Caki2 (cell line): Measurements from ENCODE around the gene PLCE1. TPM values are rescaled to one million over a fixed set of nuclear protein-coding genes. Genes with fewer than 3 reads are reported as not detected.
A peak's percentile ranks its signal among the peaks of the same experiment; 100 is the strongest.
"Not testable (repeated sequence)": the region's sequence is repeated elsewhere in the genome, so short reads cannot be mapped to it uniquely, and the experiment has no call there.

ENCODE experiments used
- DNase-seq: peaks from one replicate; pipeline ENCODE4 v3.0.0-alpha.2; 2015; ENCODE audit warnings: low read depth
- in situ Hi-C: cut with HindIII; loops from 2 replicates; pipeline ENCODE4 v1.10.0; 2016; ENCODE audit warnings: low sequenced_read_pairs, low pct_unique_long_range_greater_than_20kb, mixed read lengths
- total RNA-seq: library from RNA; depleted of rRNA; stranded (reverse); fragments of >200 nt; shearing (Covaris generic); gene quantifications from 2 replicates; pipeline ENCODE4 v1.2.3, GENCODE V29; 2014; ENCODE audit warnings: low replicate concordance; rRNA removed

PLCE1 gene
- 0.70 and 1.0 TPM in 2 replicates for total RNA-seq

DNA sequence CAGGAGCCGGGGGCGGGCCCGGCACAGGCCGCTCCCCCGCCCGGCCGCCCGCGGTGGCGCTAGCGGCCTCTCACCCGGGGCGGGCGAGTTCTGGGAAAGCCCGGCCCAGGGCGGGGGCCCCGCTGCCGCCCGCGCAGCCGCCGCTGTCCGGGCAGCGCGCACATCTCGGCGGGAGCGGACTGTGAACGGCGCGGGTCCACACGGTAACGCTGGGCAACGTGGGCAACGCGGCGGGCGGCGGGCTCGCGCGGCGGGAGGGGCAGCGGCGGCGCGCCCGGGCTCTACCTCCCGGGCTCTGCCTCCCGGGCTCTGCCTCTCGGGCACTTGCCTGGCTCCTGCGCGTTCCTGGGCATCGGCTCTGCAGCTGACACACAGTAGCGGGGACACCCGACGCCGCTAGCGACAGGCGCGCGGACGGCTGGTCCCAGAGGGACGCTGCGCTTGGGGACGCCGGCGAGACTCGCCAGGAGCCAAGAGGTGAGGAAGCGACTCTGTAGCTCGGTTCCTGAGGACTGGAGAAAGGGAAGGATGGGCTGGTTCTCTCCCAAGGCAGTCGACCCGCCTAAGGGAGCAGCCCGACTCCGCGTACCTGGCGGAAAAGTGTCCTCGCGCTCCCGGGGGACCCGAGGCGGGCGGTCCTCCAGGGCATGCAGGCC is at the start of gene PLCE1:
TSS of gene PLCE1 (plus strand) at position 150 of the 656 bp plus-strand sequence. CDS start 37,116 bp downstream, outside the sequence.
- peak; percentile 71 for DNase-seq
- in situ Hi-C loops: no loop called here

DNA sequence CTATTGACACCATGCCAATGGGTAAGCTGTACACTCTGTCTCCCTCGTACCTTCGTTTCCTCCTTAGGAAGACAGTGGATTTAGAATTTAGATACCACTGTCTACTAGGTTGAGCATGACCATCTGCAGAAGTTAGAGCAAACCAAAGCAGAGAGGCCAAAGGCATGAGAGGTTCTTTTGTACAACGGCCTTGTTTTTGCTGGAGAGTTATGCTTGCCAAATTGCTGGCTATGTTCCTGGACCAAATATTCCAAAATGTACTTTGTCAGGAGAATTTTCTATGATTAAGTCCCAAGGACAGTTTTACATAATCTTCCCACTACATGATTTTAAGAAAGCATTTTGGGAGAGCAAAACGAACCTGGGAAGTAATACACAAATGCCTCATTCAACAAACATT is 47.9 kb upstream of the PLCE1 start:
- in situ Hi-C loops: no loop called here
- no peak for DNase-seq

DNA sequence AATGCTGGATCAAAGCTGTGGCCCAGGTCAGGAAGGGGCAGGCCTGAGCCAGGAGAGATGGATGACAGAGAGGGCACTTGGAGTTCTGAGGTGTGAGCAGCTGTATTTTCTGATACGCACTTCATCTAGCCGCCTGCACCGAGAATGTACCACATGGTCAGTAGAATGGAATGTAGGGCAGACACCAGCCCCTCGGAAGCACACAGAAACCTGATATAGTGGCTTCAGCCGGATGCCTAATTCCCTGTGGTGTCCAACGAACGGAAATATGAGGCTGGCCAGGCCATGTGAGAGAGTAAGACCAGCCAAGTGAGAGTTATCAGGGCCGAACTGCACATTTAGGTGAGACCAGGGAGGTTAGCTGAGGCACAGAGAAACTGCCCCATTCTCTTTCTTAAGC is 46.7 kb upstream of the PLCE1 start:
- in situ Hi-C loops: no loop called here
- no peak for DNase-seq

GRCh38 chr10:93947524-93947923 is 46.2 kb upstream of the PLCE1 start:
- DNase-seq: no peak
- in situ Hi-C loops: no loop called here

DNA sequence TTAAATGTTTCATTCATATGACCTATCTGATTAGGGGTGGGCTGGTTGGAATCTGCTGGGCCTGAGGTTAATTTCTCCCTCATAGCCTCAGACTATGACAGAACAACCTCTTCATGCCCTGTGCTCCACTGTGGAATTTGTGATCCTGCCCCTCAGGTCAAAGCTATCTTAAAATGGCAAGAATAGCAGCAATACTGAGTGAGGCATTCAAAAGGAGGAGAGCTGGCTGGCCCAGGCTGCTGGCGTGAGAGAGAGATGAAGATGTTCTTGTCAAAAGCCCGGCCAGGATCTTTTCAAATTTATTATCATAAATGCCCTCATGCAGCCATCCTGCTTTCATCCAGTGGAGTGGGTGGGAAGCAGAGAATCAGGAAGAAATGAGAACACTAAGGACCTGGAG is 41.8 kb upstream of the PLCE1 start:
- no peak for DNase-seq

GRCh38 chr10:93954299-93954698 is 39.4 kb upstream of the PLCE1 start:
- no peak for DNase-seq
- in situ Hi-C loops: no loop called here

More for the DNA sequence above, 41.8 kb upstream of the PLCE1 start:
- in situ Hi-C loops: no loop called here

DNA sequence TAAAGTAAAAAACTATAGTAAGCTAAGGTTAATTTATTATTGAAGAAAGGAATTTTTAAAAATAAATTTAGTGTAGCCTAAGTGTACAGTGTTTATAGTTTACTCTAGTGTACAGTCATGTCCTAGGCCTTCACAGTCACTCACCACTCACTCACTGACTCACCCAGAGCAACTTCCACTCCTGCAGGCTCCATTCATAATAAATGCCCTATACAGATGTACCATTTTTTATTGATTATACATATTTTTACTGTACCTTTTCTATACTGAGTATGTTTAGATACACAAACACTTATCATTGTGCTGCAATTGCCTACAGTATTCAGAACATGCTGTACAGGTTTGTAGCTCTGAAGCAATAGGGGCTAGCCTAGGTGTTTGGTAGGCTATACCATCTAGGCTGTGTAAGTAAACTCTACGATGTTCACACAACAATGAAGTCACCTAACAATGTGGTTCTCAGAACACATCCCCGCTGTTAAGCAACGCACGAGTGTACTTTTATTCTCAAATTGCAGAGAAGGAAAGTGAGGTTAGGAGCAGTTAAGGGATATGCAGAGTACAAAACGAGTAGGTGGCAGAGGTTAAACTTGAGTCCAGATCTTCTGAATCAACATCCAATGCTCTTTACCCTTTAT is 38.9 kb upstream of the PLCE1 start:
- in situ Hi-C loops: no loop called here
- no peak for DNase-seq

DNA sequence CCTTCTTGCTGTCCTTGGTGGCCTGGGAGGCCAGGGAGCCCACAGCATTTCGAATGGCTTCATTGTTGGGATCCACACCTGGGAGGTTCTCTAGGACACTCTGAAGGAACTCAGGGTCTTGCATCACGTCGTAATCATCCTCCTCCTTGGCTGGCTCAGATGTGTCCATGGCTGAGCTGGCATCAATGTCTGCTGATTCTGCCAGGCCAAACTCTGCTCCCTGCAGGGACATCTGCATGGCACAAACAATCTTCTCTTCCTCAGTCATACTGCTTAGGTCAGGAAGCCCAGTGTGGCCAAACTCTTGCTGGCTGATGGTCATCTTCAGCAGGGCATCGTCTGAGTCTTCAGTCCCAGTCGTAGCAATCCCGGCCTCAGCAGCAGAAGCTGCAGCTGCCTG is 34.9 kb upstream of the PLCE1 start:
- in situ Hi-C loops: no loop called here
- no peak for DNase-seq

- in situ Hi-C loops, DNase-seq: not testable (repeated sequence)
Measured at GRCh38 chr10:93960988-93961387, 32.7 kb upstream of the PLCE1 start.

- no peak for DNase-seq
- in situ Hi-C loops: no loop called here
Measured at GRCh38 chr10:93962973-93963372, 30.8 kb upstream of the PLCE1 start.

DNA sequence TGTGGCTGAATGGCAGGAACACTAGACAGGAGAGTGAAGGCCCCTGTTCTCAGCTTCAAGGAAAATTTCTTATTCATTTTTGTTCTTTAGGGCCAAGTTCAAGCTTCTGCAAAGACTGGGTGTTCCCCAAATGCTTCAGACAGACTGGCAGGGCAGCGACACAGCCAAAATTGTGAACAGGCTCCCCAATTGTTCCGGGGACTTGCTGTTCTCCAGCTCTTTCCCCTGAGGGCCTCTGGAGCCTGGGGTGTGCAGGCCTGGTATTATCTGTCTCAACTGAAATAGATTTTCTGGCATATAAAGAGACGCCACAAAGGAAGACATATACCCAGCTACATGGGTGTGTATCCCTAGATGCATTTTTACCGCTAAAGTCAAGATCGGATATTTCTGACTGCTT is 30.3 kb upstream of the PLCE1 start:
- in situ Hi-C loops: no loop called here

GRCh38 chr10:93965911-93966310 is 27.8 kb upstream of the PLCE1 start:
- DNase-seq: no peak
- in situ Hi-C loops: no loop called here

More for the DNA sequence above, 30.3 kb upstream of the PLCE1 start:
- DNase-seq: no peak

DNA sequence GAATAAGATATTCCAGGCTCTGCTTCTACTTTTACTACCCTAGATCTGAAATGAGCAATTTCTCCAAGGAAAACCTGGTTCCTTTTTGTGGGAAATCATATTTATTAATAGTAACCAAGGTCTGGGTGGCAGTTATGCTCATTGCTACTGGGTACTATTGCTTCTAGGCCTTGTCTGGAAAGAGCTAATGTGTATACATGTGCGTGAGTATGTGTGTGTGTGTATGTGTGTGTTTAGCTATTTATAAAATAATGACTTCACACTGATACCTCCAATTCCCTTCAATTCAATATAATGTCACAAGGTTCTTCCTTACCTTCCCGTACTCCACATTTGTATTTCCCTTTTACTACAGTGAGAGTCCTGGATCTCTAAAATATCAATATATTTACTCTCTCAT is 26.0 kb upstream of the PLCE1 start:
- in situ Hi-C loops: no loop called here
- DNase-seq: no peak

GRCh38 chr10:93968540-93968945 is 25.2 kb upstream of the PLCE1 start:
- no peak for DNase-seq
- in situ Hi-C loops: no loop called here

GRCh38 chr10:93970433-93971010 is 23.2 kb upstream of the PLCE1 start:
- in situ Hi-C loops: not testable (repeated sequence)

DNA sequence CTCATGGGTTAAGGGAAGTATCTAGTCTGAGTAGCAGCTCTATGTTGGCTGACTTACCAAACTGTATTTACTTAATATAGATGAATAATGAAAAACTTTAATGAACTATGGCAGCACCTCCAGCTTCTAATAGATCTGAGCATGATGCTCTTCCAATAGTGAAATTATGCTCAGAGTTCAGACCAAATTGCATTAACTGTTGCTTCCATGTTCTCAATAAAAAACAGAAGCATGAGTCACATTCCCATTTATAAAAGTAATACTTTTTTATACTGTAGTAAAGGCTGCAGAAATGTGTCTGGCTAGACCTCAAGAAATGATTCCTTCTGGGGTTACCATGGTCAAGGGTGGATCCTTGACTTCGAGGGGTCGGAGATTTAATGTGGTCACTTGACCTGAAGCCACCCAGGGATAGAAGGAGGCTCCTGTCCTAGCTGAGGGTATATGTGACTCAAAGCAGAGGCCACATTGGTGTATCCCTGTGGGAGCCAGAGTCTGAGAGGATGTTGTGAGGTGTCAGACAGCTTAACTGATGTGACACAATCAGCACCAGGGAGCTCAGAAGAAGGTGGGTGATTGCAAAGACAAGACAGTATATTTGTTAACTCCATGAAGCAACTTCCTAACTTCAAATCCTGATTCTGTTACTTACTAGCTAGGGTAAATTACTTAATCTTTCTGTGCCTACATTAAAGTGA is 19.8 kb upstream of the PLCE1 start:
- DNase-seq: no peak
- in situ Hi-C loops: no loop called here

More at GRCh38 chr10:93970433-93971010, 23.2 kb upstream of the PLCE1 start:
- DNase-seq: not testable (repeated sequence)

DNA sequence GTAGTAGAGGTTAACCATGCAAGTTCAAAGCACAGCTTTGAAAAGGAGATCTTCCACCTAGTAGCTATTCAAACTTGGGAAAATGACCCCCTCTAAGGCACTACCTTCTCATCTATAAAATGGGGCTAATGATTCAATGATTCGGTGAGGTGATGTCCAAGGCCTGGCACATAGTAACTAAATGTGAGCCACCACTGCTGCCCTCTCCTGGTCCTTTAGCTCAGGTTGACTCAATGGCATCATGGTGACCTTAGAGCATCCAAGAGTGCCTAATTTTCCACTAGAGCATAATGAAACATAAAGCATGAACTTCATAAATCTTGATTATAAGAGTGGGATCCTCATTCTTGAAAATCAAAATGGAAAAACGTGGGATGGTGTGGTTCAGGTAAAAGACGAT is 16.3 kb upstream of the PLCE1 start:
- in situ Hi-C loops: no loop called here
- no peak for DNase-seq

DNA sequence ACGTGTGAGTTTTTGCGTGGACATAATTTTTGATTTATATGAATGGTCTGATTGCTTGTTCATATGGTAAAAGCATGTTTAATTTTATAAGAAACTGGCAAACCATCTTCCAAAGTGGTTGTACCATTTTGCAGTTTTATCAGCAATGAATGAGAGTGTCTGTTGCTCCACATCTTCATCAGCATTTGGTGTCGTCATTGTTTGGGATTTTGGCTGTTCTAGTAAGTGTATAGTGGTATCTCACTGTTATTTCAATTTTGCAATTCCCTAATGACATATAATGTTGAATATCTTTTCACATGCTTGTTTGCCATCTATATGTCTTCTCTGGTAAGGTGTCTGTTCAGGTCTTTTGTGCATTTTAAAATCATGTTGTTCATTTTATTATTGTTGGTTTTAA is 13.2 kb upstream of the PLCE1 start:
- in situ Hi-C loops: no loop called here
- no peak for DNase-seq

- DNase-seq: no peak
- in situ Hi-C loops: no loop called here
Measured at GRCh38 chr10:93991114-93991513, 2.6 kb upstream of the PLCE1 start.
